Measurements from ENCODE around the gene PEX7. TPM values are rescaled to one million over a fixed set of nuclear protein-coding genes. Genes with fewer than 3 reads are reported as not detected.

PEX7 gene
- total RNA-seq, 1 experiment from 2014 or later: 8.1 TPM

DNA sequence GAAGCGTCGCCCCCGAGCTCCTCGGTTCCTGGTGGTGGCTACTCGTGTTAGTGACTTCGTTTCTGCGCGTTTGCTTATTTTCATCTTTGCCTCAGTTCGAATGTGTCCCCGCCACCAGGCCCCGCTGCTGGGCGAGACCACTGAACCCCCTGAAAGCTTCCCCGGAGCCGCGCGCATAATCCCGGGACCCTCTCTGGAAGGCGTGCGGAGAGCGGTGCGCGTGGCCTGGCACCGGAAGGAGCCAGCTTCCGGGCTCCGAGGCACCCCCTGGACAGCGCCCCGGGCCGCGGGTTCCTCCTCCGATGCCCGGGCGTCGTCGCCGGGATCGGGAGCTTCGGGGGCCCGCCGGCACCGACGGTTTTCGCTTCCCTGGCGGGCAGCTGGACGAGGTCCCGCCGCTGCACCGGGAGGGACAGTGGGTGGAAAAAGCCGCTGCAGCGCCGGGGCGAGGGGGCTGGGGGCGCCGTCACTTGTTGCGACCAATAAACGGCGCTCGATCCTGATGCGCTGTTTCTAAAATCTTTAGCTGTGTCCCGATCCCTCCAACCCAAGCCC is 99.1 kb downstream of the PEX7 start:
- ChIA-PET POLR2A (no interaction called here), CTCF (no interaction called here), RAD21 (ENCODE audit: low non-redundant PET in 1 of 2, low total read pairs in 2 of 2, uncharacterized antibody in 2 of 2, unreplicated experiment in 2 of 2) (no interaction called here)
- no peaks in the 10 kb centered on the region for H3K9me2 ChIP-seq (ENCODE audit: insufficient read depth)
- TF ChIP-seq EZH2 (IDR thresholded peaks at IDR 0.05) (no peak), POLR2AphosphoS5 (IDR thresholded peaks at IDR 0.05; ENCODE audit: low read depth, low read length) (no peak), EZH2phosphoT487 (IDR thresholded peaks at IDR 0.05; ENCODE audit: borderline replicate concordance) (no peak), FOSL1 (IDR thresholded peaks at IDR 0.05; ENCODE audit: low read depth) (no peak), SIN3A (IDR thresholded peaks at IDR 0.05; ENCODE audit: low read depth) (no peak), CBX3 (IDR thresholded peaks at IDR 0.05; ENCODE audit: low read depth) (no peak), EGR1 (IDR thresholded peaks at IDR 0.05; ENCODE audit: low read depth) (no peak), ZNF274 (IDR thresholded peaks at IDR 0.05; ENCODE audit: low read depth, low read length) (no peak), YY1 (IDR thresholded peaks at IDR 0.05; ENCODE audit: extremely low read depth, insufficient replicate concordance, low read depth, low read length) (no peak), ZFX (IDR thresholded peaks at IDR 0.05) (no peak), ELF1 (IDR thresholded peaks at IDR 0.05; ENCODE audit: borderline replicate concordance, low read depth) (no peak)
- TF ChIP-seq, protein P1, sequence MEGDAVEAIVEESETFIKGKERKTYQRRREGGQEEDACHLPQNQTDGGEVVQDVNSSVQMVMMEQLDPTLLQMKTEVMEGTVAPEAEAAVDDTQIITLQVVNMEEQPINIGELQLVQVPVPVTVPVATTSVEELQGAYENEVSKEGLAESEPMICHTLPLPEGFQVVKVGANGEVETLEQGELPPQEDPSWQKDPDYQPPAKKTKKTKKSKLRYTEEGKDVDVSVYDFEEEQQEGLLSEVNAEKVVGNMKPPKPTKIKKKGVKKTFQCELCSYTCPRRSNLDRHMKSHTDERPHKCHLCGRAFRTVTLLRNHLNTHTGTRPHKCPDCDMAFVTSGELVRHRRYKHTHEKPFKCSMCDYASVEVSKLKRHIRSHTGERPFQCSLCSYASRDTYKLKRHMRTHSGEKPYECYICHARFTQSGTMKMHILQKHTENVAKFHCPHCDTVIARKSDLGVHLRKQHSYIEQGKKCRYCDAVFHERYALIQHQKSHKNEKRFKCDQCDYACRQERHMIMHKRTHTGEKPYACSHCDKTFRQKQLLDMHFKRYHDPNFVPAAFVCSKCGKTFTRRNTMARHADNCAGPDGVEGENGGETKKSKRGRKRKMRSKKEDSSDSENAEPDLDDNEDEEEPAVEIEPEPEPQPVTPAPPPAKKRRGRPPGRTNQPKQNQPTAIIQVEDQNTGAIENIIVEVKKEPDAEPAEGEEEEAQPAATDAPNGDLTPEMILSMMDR (IDR thresholded peaks at IDR 0.05 in 2 of 3, conservative IDR thresholded peaks at IDR 0.05 in 1 of 3; ENCODE audit: borderline replicate concordance in 1 of 3, insufficient read depth in 1 of 3, low read depth in 2 of 3, low read length in 2 of 3): no peak
- TF ChIP-seq, protein P2, sequence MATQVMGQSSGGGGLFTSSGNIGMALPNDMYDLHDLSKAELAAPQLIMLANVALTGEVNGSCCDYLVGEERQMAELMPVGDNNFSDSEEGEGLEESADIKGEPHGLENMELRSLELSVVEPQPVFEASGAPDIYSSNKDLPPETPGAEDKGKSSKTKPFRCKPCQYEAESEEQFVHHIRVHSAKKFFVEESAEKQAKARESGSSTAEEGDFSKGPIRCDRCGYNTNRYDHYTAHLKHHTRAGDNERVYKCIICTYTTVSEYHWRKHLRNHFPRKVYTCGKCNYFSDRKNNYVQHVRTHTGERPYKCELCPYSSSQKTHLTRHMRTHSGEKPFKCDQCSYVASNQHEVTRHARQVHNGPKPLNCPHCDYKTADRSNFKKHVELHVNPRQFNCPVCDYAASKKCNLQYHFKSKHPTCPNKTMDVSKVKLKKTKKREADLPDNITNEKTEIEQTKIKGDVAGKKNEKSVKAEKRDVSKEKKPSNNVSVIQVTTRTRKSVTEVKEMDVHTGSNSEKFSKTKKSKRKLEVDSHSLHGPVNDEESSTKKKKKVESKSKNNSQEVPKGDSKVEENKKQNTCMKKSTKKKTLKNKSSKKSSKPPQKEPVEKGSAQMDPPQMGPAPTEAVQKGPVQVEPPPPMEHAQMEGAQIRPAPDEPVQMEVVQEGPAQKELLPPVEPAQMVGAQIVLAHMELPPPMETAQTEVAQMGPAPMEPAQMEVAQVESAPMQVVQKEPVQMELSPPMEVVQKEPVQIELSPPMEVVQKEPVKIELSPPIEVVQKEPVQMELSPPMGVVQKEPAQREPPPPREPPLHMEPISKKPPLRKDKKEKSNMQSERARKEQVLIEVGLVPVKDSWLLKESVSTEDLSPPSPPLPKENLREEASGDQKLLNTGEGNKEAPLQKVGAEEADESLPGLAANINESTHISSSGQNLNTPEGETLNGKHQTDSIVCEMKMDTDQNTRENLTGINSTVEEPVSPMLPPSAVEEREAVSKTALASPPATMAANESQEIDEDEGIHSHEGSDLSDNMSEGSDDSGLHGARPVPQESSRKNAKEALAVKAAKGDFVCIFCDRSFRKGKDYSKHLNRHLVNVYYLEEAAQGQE (IDR thresholded peaks at IDR 0.05; ENCODE audit: low read depth): no peak
- intact Hi-C loops (cut with micrococcal nuclease): no loop called here
- no peaks in the 10 kb centered on the region for H3K4me1 ChIP-seq (ENCODE audit: control insufficient read depth in 1 of 2, insufficient read depth in 2 of 2, low read length in 2 of 2)
- BruUV-seq (replicated peaks): no TSS peak
- H4K20me1 ChIP-seq (ENCODE audit: insufficient read depth): no peaks in the 10 kb centered on the region
- H3K4me3 ChIP-seq (replicated peaks in 1 of 2; ENCODE audit: low read depth in 1 of 2, low read length in 2 of 2): no peak overlapping the region
- ATAC-seq: no peak
- H3K27ac ChIP-seq (ENCODE audit: low read depth, low read length): no peak overlapping the region
- H3K36me3 ChIP-seq (ENCODE audit: control insufficient read depth in 1 of 2, insufficient read depth in 2 of 2, low read length in 2 of 2): no peaks in the 10 kb centered on the region
- no peak overlapping the region for H3K4me2 ChIP-seq (ENCODE audit: low read length)
- no peaks in the 10 kb centered on the region for H3K79me2 ChIP-seq (ENCODE audit: insufficient read depth, low read length)
- no peak overlapping the region for H2AFZ ChIP-seq (ENCODE audit: low read depth, low read length, poor library complexity, severe bottlenecking)
- no peaks in the 10 kb centered on the region for H3K9me3 ChIP-seq (ENCODE audit: control insufficient read depth in 1 of 2, insufficient read depth in 1 of 2, low read depth in 1 of 2, low read length in 2 of 2)
- no peak overlapping the region for H3K9ac ChIP-seq (ENCODE audit: low read length)
- DNase-seq (ENCODE audit: low read depth, low spot score): no peak
- no peaks in the 10 kb centered on the region for H3K27me3 ChIP-seq (ENCODE audit: insufficient read depth, low read length)

Measured in HCT116 (cell line).